B cell (primary cell): ENCODE results near the gene NFU1.

Source experiments
- CTCF ChIP-seq: fragments of 200-600 bp; IDR thresholded peaks from one replicate; pipeline ENCODE4 v1.8.0; 2022; ENCODE audit warnings: antibody characterized with exemption, mild to moderate bottlenecking
- EZH2 ChIP-seq: IDR thresholded peaks from 2 replicates; pipeline ENCODE4 v1.6.1; 2012; ENCODE audit warnings: borderline replicate concordance, low read depth, mild to moderate bottlenecking, moderate library complexity, low read length; ENCODE audit not compliant: insufficient read depth, poor library complexity, severe bottlenecking

- TF ChIP-seq CTCF (no peak), EZH2 (no peak)
These were observed 46.5 kb upstream of the NFU1 start for GRCh38 chr2:69483696-69484095.
